ENCODE measurements around the gene FBXO27. TPM values are rescaled to one million over a fixed set of nuclear protein-coding genes. Genes with fewer than 3 reads are reported as not detected.

FBXO27 gene
- total and polyA plus RNA-seq, 2 of the 4 experiments (the other 2 are of a cell fraction), result 0.18 to 0.50 TPM

- no peak overlapping the region for H3K4me2 ChIP-seq (ENCODE audit: low read depth, low read length)
- ChIA-PET CTCF (interaction anchor here (0.6 to 1.5 kb wide), 6 partner anchors 9 to 1568 kb away, joined by 3 to 7 read pairs (median 4); no protein-coding TSS in a partner anchor), POLR2A (ENCODE audit: unreplicated experiment) (no interaction called here)
- H4K5ac ChIP-seq (ENCODE audit: low read depth, low read length), result no peak overlapping the region
- peak; percentile 81 for ATAC-seq (ENCODE audit: low read depth)
- H2BK20ac ChIP-seq (ENCODE audit: low read depth, low read length), result no peak overlapping the region
- no peak overlapping the region for H2AK9ac ChIP-seq (replicated peaks; ENCODE audit: low read depth, low read length, poor library complexity)
- no peak overlapping the region for H2BK120ac ChIP-seq (ENCODE audit: low read depth, low read length)
- no peaks in the 10 kb centered on the region for H3K79me1 ChIP-seq (ENCODE audit: low read depth in 1 of 2, low read length in 2 of 2)
- BruUV-seq (replicated peaks), result no TSS peak
- H3K9me1 ChIP-seq (ENCODE audit: insufficient read depth, low read length), result no peaks in the 10 kb centered on the region
- H3K18ac ChIP-seq (ENCODE audit: low read depth, low read length), result no peak overlapping the region
- H2AK5ac ChIP-seq (ENCODE audit: low read depth, low read length), result no peak overlapping the region
- 57% methylated on average over 1 of the region's 10 CpGs; no CpG with 5 or more reads in 1 of the 2 experiments for WGBS, 2 experiments (ENCODE audit: extremely low coverage in 2 of 2, insufficient read length in 1 of 2)
- H4K91ac ChIP-seq (ENCODE audit: insufficient read depth, low read depth, low read length), result no peak overlapping the region
- H4K8ac ChIP-seq (ENCODE audit: low read depth in 2 of 2, low read length in 2 of 2), result no peak overlapping the region
- no peaks in the 10 kb centered on the region for H3K4me1 ChIP-seq (ENCODE audit: control insufficient read depth, insufficient read depth, low read length)
- H2AFZ ChIP-seq (replicated peaks; ENCODE audit: low read length, poor library complexity), result no peak overlapping the region
- TF ChIP-seq MAFK (IDR thresholded peaks at IDR 0.05; ENCODE audit: low read depth, low read length), result no peak
- peak; percentile 63 for TF ChIP-seq SMC3 (IDR thresholded peaks at IDR 0.05; ENCODE audit: low read depth, low read length)
- TF ChIP-seq RAD21 (IDR thresholded peaks at IDR 0.05; ENCODE audit: low read length), result peak; percentile 71
- peak; percentile 61 for TF ChIP-seq CTCF (conservative IDR thresholded peaks at IDR 0.05; ENCODE audit: low read depth, low read length)
- H4K20me1 ChIP-seq (ENCODE audit: insufficient read depth, low read length), result no peaks in the 10 kb centered on the region
- no peak overlapping the region for H3K9ac ChIP-seq (ENCODE audit: low read depth, low read length)
- intact Hi-C loops (cut with micrococcal nuclease), result loop anchor here (1.0 to 2.0 kb wide), 3 partner anchors 59 to 276 kb away; no protein-coding TSS in a partner anchor
- dilution Hi-C loops (cut with HindIII; ENCODE audit: low sequenced_read_pairs, unreplicated experiment), result no loop called here
- no peak overlapping the region for H3K4ac ChIP-seq (ENCODE audit: low read depth, low read length)
- H2BK5ac ChIP-seq (ENCODE audit: low read depth, low read length, poor library complexity, severe bottlenecking), result no peak overlapping the region
- peaks cover 5% of the 10 kb centered on the region for H3K9me3 ChIP-seq (ENCODE audit: control insufficient read depth, insufficient read depth, low read length)
- H2BK15ac ChIP-seq (ENCODE audit: low read depth, low read length), result no peak overlapping the region
- no peak overlapping the region for H3K4me3 ChIP-seq (ENCODE audit: insufficient read depth, low read depth, low read length)
- H3K27ac ChIP-seq (ENCODE audit: insufficient read depth, low read length), result no peak overlapping the region
- in situ Hi-C loops (cut with MboI; ENCODE audit: low sequenced_read_pairs), result no loop called here
- peak; percentile 58 for DNase-seq
- peaks cover 10% of the 10 kb centered on the region for H3K27me3 ChIP-seq (ENCODE audit: control insufficient read depth, insufficient read depth, low read length)
- H3K23ac ChIP-seq (ENCODE audit: low read depth, low read length), result no peak overlapping the region
- no peak overlapping the region for H3K56ac ChIP-seq (ENCODE audit: extremely low read depth, insufficient read depth, low read length)
- no peak overlapping the region for H3K14ac ChIP-seq (replicated peaks; ENCODE audit: low read depth, low read length)
- H3K36me3 ChIP-seq (ENCODE audit: control insufficient read depth, insufficient read depth, low read length), result no peaks in the 10 kb centered on the region
Measured at GRCh38 chr19:39052243-39052746, 19.9 kb upstream of the FBXO27 start.

All from IMR-90 (cell line).